ENCODE data around the gene PHACTR4. TPM values are rescaled to one million over a fixed set of nuclear protein-coding genes. Genes with fewer than 3 reads are reported as not detected.
"Not testable (repeated sequence)": the region's sequence is repeated elsewhere in the genome, so short reads cannot be mapped to it uniquely, and the experiment has no call there.

The PHACTR4 gene
- total RNA-seq, 1 donor from 2014 or later, result 33.0 TPM

GRCh38 chr1:28374297-28374696 is 4.8 kb downstream of the PHACTR4 start:
- Histone ChIP-seq H3K27me3 (no peaks in the 10 kb centered on the region), H3K27ac (peak overlapping the region; percentile 32 to 38)

GRCh38 chr1:28375598-28375997 is 6.1 kb downstream of the PHACTR4 start:
- Histone ChIP-seq H3K27ac (peak overlapping the region in 1 of 2 donors; percentile 38), H3K4me1 (peaks cover 7 to 12% of the 10 kb centered on the region in 2 donors)
- H3K4me3 ChIP-seq; H3K36me3 ChIP-seq; intact Hi-C loops (cut with DNase I); H3K9me3 ChIP-seq; DNase-seq (ENCODE audit: low spot score in 2 of 2); H3K27me3 ChIP-seq: not testable (repeated sequence)

More at GRCh38 chr1:28374297-28374696, 4.8 kb downstream of the PHACTR4 start:
- Histone ChIP-seq H3K36me3 (no peaks in the 10 kb centered on the region), H3K9me3 (no peaks in the 10 kb centered on the region), H3K4me3 (no peak overlapping the region), H3K4me1 (peaks cover 8 to 13% of the 10 kb centered on the region in 2 donors)
- TF ChIP-seq CTCF (IDR thresholded peaks at IDR 0.05), result no peak
- intact Hi-C loops (cut with DNase I), result loop anchor here (5.0 kb wide), 1 partner anchor 63 kb away; no protein-coding TSS in a partner anchor
- no peak for DNase-seq (ENCODE audit: low spot score in 2 of 2)

GRCh38 chr1:28376195-28376594 is 6.7 kb downstream of the PHACTR4 start:
- H3K27me3 ChIP-seq; intact Hi-C loops (cut with DNase I): not testable (repeated sequence)

GRCh38 chr1:28378906-28379305 is 9.4 kb downstream of the PHACTR4 start:
- Histone ChIP-seq H3K9me3 (no peaks in the 10 kb centered on the region), H3K36me3 (no peaks in the 10 kb centered on the region), H3K27me3 (no peaks in the 10 kb centered on the region), H3K4me1 (no peaks in the 10 kb centered on the region), H3K27ac (no peak overlapping the region), H3K4me3 (no peak overlapping the region)
- DNase-seq (ENCODE audit: low spot score in 2 of 2), result no peak
- no peak for TF ChIP-seq CTCF (IDR thresholded peaks at IDR 0.05)
- intact Hi-C loops (cut with DNase I), result no loop called here

More at GRCh38 chr1:28376195-28376594, 6.7 kb downstream of the PHACTR4 start:
- DNase-seq (ENCODE audit: low spot score in 2 of 2); H3K9me3 ChIP-seq; H3K4me1 ChIP-seq; H3K4me3 ChIP-seq; H3K36me3 ChIP-seq; H3K27ac ChIP-seq: not testable (repeated sequence)

- Histone ChIP-seq H3K27ac (no peak overlapping the region), H3K4me1 (no peaks in the 10 kb centered on the region), H3K4me3 (no peak overlapping the region), H3K27me3 (no peaks in the 10 kb centered on the region), H3K9me3 (no peaks in the 10 kb centered on the region), H3K36me3 (no peaks in the 10 kb centered on the region)
- DNase-seq (ENCODE audit: low spot score in 2 of 2), result no peak
- intact Hi-C loops (cut with DNase I), result no loop called here
- no peak for TF ChIP-seq CTCF (IDR thresholded peaks at IDR 0.05)
Measured at GRCh38 chr1:28380394-28380793, 10.9 kb downstream of the PHACTR4 start.

- H3K36me3 ChIP-seq; H3K27me3 ChIP-seq; H3K4me3 ChIP-seq; H3K9me3 ChIP-seq; intact Hi-C loops (cut with DNase I); H3K27ac ChIP-seq; DNase-seq (ENCODE audit: low spot score in 2 of 2); H3K4me1 ChIP-seq: not testable (repeated sequence)
Measured at GRCh38 chr1:28383785-28384184, 14.2 kb downstream of the PHACTR4 start.

GRCh38 chr1:28392027-28392652 is 22.6 kb downstream of the PHACTR4 start:
- no peaks in the 10 kb centered on the region for H3K4me1 ChIP-seq
- intact Hi-C loops (cut with DNase I), result no loop called here

More at GRCh38 chr1:28392027-28392652, 22.6 kb downstream of the PHACTR4 start:
- Histone ChIP-seq H3K9me3 (no peaks in the 10 kb centered on the region), H3K27me3 (no peaks in the 10 kb centered on the region), H3K36me3 (no peaks in the 10 kb centered on the region), H3K27ac (no peak overlapping the region), H3K4me3 (no peak overlapping the region)
- TF ChIP-seq CTCF (IDR thresholded peaks at IDR 0.05), result no peak
- DNase-seq (ENCODE audit: low spot score in 2 of 2), result no peak
